ENCODE results near the gene MAD1L1. TPM values are rescaled to one million over a fixed set of nuclear protein-coding genes. Genes with fewer than 3 reads are reported as not detected.

The MAD1L1 gene
- total RNA-seq, 1 experiment from 2014 or later = 43.8 TPM

DNA sequence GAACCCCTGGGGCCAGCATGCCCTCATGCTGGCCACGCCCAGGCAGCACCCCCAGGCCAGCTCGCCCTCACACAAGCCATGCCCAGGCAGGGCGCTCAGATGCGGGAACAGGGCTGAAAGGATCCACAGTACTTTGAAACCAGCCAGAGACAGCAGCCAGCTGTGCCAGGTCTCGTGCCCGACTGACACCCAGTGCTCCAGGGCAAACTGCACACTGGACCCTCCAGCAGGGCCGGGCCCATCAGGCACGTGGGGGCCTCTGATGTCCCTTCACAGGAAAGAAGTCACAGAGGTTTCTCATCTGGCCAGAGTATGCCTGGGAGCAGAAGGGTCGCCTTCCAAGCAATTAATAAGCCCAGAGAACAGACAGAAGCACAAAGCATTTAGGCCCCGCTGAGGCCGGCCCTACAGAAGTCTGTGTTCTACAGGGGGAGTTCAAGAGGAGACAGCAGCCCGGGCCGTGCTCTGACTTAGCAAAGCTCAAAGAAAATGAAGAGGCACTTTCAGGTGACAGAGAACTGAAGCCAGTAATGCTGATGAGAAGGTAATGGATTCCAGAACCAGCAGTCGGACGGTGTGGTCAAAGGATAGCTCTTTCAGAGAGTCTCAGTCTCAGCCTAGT, 21.4 kb downstream of the MAD1L1 start:
- no peak for ATAC-seq
- CTCF ChIA-PET = interaction anchor here (0.6 to 0.8 kb wide), 3 partner anchors 80 to 328 kb away, joined by 3 to 4 read pairs (median 3); no protein-coding TSS in a partner anchor

More for the DNA sequence above, 21.4 kb downstream of the MAD1L1 start:
- Mint-ChIP-seq H3K4me1 (no peaks in the 10 kb centered on the region), H3K27me3 (ENCODE audit: low read depth) (no peaks in the 10 kb centered on the region), H3K9me3 (peaks cover 6% of the 10 kb centered on the region), H3K27ac (no peak overlapping the region), H3K4me3 (no peak overlapping the region), H3K36me3 (peaks cover 77% of the 10 kb centered on the region)
- POLR2A ChIA-PET = no interaction called here
- TF ChIP-seq FOXP1 (CRISPR knock-in tag; IDR thresholded peaks at IDR 0.05; ENCODE audit: borderline replicate concordance) = no peak
- TF ChIP-seq, protein P1, sequence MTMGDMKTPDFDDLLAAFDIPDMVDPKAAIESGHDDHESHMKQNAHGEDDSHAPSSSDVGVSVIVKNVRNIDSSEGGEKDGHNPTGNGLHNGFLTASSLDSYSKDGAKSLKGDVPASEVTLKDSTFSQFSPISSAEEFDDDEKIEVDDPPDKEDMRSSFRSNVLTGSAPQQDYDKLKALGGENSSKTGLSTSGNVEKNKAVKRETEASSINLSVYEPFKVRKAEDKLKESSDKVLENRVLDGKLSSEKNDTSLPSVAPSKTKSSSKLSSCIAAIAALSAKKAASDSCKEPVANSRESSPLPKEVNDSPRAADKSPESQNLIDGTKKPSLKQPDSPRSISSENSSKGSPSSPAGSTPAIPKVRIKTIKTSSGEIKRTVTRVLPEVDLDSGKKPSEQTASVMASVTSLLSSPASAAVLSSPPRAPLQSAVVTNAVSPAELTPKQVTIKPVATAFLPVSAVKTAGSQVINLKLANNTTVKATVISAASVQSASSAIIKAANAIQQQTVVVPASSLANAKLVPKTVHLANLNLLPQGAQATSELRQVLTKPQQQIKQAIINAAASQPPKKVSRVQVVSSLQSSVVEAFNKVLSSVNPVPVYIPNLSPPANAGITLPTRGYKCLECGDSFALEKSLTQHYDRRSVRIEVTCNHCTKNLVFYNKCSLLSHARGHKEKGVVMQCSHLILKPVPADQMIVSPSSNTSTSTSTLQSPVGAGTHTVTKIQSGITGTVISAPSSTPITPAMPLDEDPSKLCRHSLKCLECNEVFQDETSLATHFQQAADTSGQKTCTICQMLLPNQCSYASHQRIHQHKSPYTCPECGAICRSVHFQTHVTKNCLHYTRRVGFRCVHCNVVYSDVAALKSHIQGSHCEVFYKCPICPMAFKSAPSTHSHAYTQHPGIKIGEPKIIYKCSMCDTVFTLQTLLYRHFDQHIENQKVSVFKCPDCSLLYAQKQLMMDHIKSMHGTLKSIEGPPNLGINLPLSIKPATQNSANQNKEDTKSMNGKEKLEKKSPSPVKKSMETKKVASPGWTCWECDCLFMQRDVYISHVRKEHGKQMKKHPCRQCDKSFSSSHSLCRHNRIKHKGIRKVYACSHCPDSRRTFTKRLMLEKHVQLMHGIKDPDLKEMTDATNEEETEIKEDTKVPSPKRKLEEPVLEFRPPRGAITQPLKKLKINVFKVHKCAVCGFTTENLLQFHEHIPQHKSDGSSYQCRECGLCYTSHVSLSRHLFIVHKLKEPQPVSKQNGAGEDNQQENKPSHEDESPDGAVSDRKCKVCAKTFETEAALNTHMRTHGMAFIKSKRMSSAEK (CRISPR knock-in tag; IDR thresholded peaks at IDR 0.05; ENCODE audit: borderline replicate concordance) = no peak
- no peak for TF ChIP-seq ZNF396 (CRISPR knock-in tag; IDR thresholded peaks at IDR 0.05; ENCODE audit: borderline replicate concordance)
- TF ChIP-seq, protein P2, sequence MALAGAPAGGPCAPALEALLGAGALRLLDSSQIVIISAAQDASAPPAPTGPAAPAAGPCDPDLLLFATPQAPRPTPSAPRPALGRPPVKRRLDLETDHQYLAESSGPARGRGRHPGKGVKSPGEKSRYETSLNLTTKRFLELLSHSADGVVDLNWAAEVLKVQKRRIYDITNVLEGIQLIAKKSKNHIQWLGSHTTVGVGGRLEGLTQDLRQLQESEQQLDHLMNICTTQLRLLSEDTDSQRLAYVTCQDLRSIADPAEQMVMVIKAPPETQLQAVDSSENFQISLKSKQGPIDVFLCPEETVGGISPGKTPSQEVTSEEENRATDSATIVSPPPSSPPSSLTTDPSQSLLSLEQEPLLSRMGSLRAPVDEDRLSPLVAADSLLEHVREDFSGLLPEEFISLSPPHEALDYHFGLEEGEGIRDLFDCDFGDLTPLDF (CRISPR knock-in tag; IDR thresholded peaks at IDR 0.05) = no peak
- no peak for TF ChIP-seq RELA (CRISPR knock-in tag; IDR thresholded peaks at IDR 0.05; ENCODE audit: borderline replicate concordance)
- TF ChIP-seq ZNF416 (CRISPR knock-in tag; IDR thresholded peaks at IDR 0.05) = no peak
- TF ChIP-seq, protein P3, sequence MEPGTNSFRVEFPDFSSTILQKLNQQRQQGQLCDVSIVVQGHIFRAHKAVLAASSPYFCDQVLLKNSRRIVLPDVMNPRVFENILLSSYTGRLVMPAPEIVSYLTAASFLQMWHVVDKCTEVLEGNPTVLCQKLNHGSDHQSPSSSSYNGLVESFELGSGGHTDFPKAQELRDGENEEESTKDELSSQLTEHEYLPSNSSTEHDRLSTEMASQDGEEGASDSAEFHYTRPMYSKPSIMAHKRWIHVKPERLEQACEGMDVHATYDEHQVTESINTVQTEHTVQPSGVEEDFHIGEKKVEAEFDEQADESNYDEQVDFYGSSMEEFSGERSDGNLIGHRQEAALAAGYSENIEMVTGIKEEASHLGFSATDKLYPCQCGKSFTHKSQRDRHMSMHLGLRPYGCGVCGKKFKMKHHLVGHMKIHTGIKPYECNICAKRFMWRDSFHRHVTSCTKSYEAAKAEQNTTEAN (CRISPR knock-in tag; IDR thresholded peaks at IDR 0.05) = no peak
- TF ChIP-seq, protein P4, sequence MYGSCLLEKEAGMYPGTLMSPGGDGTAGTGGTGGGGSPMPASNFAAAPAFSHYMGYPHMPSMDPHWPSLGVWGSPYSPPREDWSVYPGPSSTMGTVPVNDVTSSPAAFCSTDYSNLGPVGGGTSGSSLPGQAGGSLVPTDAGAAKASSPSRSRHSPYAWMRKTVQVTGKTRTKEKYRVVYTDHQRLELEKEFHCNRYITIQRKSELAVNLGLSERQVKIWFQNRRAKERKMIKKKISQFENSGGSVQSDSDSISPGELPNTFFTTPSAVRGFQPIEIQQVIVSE (CRISPR knock-in tag; IDR thresholded peaks at IDR 0.05; ENCODE audit: borderline replicate concordance) = no peak
- TF ChIP-seq NR3C1 (CRISPR knock-in tag; conservative IDR thresholded peaks at IDR 0.05; ENCODE audit: low read depth) = no peak
- TF ChIP-seq, protein P5, sequence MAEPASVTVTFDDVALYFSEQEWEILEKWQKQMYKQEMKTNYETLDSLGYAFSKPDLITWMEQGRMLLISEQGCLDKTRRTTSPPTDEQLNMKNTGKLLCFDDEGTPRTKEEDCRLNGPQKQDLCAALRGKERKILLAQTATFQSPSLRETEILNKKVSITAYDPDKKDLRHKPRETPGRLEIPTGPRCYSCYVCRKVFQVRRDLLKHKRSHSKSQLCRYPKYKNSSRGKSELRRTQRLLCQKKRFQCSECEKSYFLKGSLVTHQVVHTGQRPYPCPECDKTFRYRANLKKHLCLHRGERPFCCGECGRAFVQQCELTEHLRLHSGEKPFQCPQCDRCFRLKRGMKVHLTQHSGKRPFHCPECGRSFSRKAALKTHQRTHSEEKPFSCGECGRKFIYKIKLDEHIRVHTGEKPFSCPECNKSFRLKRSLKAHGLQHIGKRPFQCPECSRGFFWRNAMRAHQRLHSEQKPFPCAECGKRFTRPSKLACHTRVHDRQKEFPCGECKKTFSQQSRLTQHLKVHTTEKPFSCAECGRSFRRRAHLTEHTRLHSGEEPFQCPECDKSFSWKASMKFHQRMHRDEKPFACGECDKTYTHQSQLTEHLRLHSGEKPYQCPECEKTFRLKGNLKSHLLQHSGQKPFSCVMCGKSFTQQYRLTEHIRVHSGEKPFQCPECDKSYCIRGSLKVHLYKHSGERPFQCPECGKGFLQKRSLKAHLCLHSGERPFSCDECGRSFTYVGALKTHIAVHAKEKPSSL (CRISPR knock-in tag; conservative IDR thresholded peaks at IDR 0.05) = no peak
- no peak for TF ChIP-seq NFATC4 (CRISPR knock-in tag; IDR thresholded peaks at IDR 0.05)
- TF ChIP-seq ETV6 (CRISPR knock-in tag; IDR thresholded peaks at IDR 0.05) = no peak
- TF ChIP-seq, protein P6, sequence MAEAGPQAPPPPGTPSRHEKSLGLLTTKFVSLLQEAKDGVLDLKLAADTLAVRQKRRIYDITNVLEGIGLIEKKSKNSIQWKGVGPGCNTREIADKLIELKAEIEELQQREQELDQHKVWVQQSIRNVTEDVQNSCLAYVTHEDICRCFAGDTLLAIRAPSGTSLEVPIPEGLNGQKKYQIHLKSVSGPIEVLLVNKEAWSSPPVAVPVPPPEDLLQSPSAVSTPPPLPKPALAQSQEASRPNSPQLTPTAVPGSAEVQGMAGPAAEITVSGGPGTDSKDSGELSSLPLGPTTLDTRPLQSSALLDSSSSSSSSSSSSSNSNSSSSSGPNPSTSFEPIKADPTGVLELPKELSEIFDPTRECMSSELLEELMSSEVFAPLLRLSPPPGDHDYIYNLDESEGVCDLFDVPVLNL (CRISPR knock-in tag; IDR thresholded peaks at IDR 0.05; ENCODE audit: borderline replicate concordance, low read depth) = no peak
- no peak for TF ChIP-seq NFYB (CRISPR knock-in tag; conservative IDR thresholded peaks at IDR 0.05; ENCODE audit: low read depth)
- no peak for TF ChIP-seq EMX1 (CRISPR knock-in tag; IDR thresholded peaks at IDR 0.05)
- no peak for TF ChIP-seq CBFB (CRISPR knock-in tag; IDR thresholded peaks at IDR 0.05; ENCODE audit: low read depth)
- no peak for TF ChIP-seq TEAD4 (CRISPR knock-in tag; IDR thresholded peaks at IDR 0.05)
- no peak for TF ChIP-seq ZNF138 (CRISPR knock-in tag; conservative IDR thresholded peaks at IDR 0.05)
- TF ChIP-seq TEAD1 (CRISPR knock-in tag; IDR thresholded peaks at IDR 0.05) = no peak
- TF ChIP-seq ZNF121 (CRISPR knock-in tag; IDR thresholded peaks at IDR 0.05) = no peak
- no peak for DNase-seq (ENCODE audit: low spot score)
